ENCODE results near the gene MSTN.
"Not testable (repeated sequence)": the region's sequence is repeated elsewhere in the genome, so short reads cannot be mapped to it uniquely, and the experiment has no call there.

- TF ChIP-seq PATZ1 (CRISPR knock-in tag; IDR thresholded peaks at IDR 0.05; ENCODE audit: borderline replicate concordance); ZFP30 (CRISPR knock-in tag; IDR thresholded peaks at IDR 0.05); CREB5 (CRISPR knock-in tag; IDR thresholded peaks at IDR 0.05; ENCODE audit: low read depth); ZNF70 (CRISPR knock-in tag; IDR thresholded peaks at IDR 0.05); TSHZ2 (CRISPR knock-in tag; IDR thresholded peaks at IDR 0.05); TOX (CRISPR knock-in tag; IDR thresholded peaks at IDR 0.05; ENCODE audit: borderline replicate concordance); CSRNP3 (CRISPR knock-in tag; IDR thresholded peaks at IDR 0.05); TCF4 (CRISPR knock-in tag; IDR thresholded peaks at IDR 0.05; ENCODE audit: borderline replicate concordance); CSDC2 (CRISPR knock-in tag; IDR thresholded peaks at IDR 0.05); BACH2 (CRISPR knock-in tag; IDR thresholded peaks at IDR 0.05; ENCODE audit: borderline replicate concordance); OSR1 (CRISPR knock-in tag; IDR thresholded peaks at IDR 0.05): not testable (repeated sequence)
These were observed 28.1 kb downstream of the MSTN start for GRCh38 chr2:190034417-190034816.
